Erythroblast (primary cell): ENCODE measurements around the gene NPW.

Experiments
- DNase-seq, 2 experiments: peaks; one replicate each; lab custom pipeline; 2025; lab: John Stamatoyannopoulos, UW
- GATA1 ChIP-seq: IDR thresholded peaks from 2 replicates; pipeline ENCODE4 v1.6.1; 2011; ENCODE audit warnings: low read depth, mild to moderate bottlenecking, control low read depth, low read length, moderate library complexity
- POLR2A ChIP-seq: IDR thresholded peaks from 2 replicates; pipeline ENCODE4 v1.6.1; 2011; ENCODE audit warnings: mild to moderate bottlenecking, low read length

Gene NPW

DNA sequence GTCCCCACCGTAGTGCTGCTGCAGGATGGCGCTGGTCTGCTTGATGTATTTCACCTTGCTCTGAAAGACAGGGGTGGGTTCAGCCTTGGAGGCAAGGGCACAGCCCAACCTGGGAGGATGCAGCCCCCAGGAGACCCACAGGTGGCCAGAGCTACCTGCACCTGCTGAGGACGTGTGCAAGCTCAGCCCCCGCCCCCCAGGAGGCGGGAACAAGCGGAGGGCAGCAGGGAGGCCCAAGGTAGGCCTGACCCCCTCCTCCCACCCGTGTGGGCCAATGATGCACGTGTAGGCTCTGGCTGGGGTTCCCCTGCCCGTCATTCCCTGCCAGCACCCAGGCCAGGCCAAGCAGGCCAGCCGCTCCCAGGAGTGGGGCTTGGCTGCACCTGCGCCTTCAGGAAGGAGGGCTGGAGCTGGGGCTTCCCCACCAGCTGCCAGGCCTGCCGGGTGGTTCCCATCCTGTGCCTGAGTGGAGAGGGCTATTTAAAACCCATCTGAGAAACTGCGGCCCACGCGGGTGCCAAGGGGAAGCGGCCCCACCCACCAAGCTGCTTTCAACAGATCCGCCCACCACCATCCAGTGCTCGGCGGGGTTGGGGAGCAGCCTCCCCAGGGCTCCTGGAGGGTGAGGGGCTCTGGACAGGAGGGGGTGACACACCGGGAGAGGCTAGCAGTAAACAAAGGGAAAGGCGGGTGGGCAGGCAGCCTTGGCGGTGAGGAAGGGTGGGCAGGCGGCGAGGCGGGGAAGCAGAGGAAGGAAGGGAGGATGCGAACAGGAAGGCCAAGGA is 24.3 kb downstream of the NPW start:
- DNase-seq, result no peak
- TF ChIP-seq GATA1, result no peak
- no peak for TF ChIP-seq POLR2A

DNA sequence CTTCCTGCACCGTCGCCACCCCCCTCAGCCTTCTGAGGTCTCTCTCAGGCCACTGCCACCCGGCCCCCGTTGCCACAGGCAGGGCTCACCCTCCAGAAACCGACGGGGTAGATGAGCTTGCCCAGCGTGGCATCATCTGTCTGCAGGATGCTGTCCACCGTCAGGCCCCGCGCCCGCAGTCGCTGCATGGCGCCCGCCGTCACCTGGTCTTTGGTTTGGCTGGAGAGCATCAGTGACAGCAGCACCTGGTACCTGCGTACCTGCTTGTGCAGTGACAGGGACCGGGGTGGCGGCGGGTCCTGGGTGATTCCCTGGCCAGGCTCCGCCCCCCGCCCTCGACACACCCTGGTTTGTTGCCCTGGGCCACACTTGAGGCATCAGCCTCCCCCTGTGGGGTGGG is 25.0 kb downstream of the NPW start:
- TF ChIP-seq POLR2A, result no peak
- no peak for TF ChIP-seq GATA1
- DNase-seq, result no peak

DNA sequence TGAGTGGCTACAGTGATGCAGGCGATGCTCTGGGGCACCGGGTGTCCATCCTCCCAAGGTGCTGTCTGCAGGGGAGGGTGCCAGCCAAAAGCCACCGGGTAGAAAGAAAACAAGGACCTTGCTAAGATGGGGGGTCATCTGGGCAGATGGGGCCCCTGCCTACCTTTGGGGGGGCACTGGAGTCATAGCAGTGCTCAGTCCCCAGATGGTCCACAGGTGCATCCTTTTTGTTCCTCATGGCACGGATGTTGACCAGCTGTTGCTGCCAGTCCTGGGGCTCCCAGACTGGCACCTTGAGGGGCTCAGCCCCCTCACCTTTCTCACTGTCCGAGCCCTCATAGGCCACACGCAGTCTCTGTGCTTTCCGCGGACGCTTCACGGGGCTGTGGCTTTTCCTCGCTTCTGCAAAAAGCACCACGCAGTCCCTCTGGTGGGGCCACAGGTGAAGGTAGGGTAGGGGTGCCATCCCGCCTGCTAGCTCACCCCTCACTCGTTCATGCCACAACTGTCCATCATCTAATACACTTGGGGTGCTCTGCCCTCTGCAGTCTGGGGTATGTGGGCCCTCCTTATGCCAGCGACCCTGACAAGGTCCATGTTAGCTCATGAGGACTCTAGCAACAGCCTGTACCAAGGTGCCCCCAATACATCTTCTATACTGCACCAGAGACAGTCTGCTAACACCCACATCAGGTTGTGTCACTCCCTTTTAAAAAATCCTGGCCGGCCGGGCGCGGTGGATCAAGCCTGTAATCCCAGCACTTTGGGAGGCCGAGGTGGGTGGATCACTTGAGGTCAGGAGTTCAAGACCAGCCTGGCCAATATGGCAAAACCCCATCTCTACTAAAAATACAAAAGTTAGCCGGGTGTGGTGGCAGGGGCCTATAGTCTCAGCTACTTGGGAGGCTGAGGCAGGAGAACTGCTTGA is 26.6 kb downstream of the NPW start:
- TF ChIP-seq POLR2A (no peak), GATA1 (no peak)
- DNase-seq, result no peak

DNA sequence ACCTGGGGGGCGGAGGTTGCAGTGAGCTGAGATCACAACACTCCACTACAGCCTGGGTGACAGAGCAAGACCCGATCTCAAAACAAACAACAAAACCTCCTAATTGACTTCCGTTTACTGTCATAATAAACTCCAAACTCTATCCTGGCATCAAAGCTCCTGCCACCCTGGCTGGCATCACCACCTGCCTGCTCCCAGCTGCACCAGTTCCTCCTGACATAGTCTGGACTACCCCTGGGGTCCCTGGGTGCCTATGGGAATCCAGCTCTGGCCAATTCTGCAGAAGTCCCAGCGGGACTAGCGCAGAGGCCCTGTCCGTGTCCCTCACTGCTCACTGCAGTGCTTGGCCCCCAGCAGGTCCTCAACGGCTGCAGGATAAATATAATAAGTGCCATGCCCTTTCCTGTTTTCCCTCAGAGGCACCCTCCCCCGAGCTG is 27.3 kb downstream of the NPW start:
- TF ChIP-seq POLR2A (no peak), GATA1 (no peak)
- no peak for DNase-seq

DNA sequence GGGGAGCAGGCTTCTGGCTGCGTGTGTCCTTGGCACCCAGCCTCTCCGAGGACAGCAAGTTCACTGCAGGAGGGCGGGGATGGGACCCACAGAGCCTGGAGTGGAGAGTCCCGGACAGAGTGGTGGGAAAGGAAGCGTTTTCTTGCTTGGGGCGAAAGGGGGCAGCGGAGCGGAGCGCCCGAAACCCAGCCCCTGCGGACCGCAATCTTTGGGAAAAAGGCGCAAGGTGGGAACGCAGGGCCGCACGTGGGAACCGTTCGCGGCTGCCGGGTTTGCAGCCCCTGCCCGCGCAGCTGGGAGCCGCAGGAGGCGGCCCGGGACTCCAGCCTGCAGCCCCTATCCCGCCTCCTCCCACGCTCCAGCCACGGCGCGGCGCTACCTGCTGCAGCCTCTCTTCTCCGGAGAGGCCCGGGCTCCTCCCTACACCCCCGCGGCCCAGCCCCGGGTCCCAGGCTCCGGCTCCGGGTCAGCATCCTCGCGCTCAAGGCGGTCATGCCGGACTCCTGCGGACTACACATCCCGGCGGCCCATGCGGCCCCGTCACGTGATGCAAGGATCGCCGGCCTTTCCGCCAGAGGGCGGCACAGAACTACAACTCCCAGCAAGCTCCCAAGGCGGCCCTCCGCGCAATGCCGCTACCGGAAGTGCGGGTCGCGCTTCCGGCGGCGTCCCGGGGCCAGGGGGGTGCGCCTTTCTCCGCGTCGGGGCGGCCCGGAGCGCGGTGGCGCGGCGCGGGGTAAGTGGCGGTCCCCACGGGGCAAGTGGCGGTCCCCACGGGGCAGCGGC is 27.9 kb downstream of the NPW start, which contains the start of the genes NTHL1 and TSC2:
TSS of gene NTHL1 (minus strand) at position 505 of the 786 bp plus-strand sequence. CDS start at position 494, 11 bp downstream.
TSS of gene TSC2 (plus strand) at position 656 of the 786 bp plus-strand sequence. CDS start 631 bp downstream, outside the sequence.
- DNase-seq, result peak; percentile 96 to 97
- TF ChIP-seq GATA1, result no peak
- TF ChIP-seq POLR2A, result peak; percentile 46

DNA sequence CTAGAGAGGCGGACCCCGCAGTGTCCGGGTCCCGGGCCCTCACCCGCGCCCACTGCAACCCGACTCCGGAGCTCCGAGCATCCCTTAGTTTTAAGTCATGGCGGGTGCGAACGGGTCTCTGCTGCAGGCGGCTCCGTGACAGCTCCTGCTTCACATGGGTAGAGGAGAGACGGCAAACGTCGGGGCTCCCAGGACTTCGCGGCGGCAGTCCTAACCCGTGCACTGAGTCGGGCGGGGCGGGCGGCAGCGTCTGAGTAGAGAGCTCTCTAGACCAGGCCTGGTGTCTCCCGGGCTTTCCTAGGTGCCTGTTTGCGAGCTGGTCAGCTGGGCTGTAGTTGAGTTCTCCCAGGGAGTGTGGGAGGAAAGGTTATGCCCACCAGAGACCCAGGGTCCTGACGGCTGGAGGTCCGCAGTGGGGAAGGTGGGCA is 28.5 kb downstream of the NPW start:
- TF ChIP-seq GATA1 (no peak), POLR2A (peak; percentile 34)

DNA sequence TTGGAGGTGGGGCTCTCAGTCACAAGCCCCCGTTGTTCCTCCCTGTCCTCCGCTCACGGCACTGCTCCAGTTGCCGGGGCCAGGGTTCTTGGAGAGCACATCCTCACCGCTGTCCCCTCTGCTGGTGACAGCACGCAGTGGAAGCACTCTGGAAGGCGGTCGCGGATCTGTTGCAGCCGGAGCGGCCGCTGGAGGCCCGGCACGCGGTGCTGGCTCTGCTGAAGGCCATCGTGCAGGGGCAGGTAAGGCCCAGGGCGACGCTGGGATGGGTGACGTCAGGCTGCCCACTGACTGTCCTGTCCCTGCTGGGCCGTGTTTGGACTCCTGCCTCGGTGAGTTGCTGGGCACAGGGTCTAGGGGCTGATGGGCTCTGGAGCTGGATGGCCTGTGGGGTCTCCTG is 33.6 kb downstream of the NPW start:
- no peak for DNase-seq
- TF ChIP-seq POLR2A, result no peak
- no peak for TF ChIP-seq GATA1

More for the DNA sequence above, 28.5 kb downstream of the NPW start:
- DNase-seq, result peak; percentile 67 to 73

DNA sequence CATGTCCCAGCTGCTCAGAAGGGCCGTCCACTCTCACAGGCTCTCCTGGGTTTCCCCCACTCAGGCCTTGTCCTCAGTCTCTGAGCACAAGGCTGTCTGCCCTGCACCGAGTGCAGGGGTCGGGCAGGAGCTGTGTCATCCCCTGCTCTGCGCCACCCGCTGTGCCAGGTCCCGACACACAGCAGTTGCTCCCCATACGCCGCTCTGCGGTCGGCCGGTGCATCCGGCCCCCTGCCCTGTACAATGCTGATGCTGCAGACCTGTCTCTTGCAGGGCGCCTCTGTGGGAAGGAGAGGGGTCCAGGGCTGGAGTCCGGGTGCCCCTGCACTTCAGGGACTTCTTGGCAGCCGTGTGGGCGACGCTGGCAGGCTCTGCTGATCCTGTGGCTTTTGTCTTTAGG is 34.3 kb downstream of the NPW start:
- no peak for DNase-seq
- TF ChIP-seq GATA1 (no peak), POLR2A (no peak)

DNA sequence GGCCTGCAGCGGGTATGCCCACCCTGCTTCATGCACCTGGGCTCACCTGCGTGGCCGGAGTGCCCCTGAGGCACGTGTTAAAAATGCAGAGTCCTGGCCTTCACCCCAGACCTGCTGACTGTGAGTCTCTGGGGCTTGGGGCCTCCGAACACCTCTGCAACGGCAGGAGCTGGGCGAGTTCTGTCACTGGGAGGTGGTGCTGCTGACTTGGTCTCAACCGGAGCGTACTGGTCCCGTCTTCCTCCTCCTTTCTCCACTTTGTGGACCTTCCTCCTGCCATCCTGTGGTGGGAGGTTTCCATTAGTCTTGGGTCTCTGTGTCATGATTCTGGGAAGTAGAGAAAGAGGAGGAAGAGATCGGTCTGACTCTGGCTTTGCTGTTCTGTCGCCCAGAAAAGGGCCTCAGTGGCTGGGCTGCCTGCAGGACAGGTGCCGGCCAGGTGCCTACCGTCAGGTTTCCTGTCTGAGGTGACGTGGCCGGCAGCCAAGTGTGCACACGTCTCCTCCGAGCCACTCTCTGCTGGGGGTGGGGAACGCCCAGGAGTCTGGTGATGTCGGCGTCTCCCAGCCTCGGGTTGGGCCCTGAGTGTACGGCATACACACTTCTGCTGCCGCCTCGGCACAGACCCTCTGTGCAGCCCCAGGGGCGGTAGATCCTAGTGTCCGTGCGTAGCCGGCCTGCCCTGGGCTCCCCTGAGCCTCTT is 35.1 kb downstream of the NPW start:
- no peak for TF ChIP-seq POLR2A
- TF ChIP-seq GATA1, result no peak
- DNase-seq, result no peak

DNA sequence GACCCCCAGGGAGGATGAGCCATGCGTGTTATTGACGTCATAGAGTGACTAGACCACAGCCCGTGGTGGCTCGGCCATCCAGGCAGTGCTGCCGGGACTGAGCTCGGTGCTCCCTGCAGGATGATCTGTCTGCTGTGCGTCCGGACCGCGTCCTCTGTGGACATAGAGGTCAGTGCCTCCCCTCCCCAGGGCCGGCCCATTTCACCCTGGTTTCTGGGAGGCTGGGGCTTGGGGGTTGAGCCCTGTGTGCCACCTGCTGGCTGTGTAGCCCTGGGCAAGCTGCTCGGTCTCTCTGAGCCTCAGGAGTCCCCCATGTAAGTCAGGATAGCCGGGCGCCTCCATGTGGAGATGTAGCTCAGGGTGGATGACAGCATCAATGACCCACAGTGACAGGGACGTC is 36.5 kb downstream of the NPW start:
- no peak for DNase-seq
- no peak for TF ChIP-seq GATA1

DNA sequence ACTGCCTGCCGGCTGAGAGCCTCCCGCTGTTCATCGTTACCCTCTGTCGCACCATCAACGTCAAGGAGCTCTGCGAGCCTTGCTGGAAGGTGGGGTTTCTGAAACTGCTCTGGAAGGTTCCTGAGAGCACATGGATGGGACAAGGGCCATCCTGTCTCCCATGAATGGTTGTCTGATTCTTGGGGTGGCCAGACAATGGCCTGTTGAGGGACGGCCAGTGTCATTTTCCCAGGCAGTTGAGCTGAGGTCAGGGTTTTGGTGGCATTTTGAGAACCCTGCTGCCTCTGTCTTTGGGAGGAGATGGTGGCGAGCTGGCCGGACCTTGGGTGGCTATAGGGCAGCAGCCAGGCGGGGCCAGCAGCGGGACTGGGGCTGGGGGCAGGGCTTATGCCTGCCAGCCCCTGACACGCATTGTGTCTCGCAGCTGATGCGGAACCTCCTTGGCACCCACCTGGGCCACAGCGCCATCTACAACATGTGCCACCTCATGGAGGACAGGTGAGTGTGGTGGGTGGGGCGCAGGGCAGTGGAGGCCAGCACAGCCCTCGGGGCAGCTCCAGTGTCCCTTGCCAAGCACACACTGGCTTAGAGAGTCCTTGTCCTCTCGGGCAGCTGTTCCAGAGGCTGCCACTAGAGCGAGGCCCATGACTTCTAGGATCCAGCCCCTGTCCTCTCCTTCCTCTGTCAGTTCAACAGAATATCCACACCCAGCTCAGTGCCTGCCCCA is 37.3 kb downstream of the NPW start:
- no peak for DNase-seq
- TF ChIP-seq POLR2A (no peak), GATA1 (no peak)

DNA sequence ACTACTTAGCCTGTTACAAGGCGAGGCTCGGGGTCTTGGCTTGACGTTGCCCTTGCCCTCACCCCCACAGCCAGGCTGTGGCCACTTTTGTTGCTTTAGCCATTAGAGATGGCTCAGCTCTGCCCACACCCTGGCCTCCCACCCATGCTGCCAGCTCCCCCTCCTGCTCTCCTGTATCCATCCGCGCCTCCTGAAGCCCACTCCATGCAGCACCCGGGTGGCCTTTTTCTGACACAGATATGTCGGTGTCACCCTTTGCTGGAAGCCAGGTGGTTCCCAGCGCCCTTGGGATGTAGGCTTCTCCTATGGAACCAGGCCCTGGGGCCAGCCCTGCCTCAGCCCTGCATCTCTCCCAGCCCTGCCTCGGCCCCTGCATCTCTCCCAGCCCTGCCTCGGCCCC is 37.9 kb downstream of the NPW start:
- no peak for DNase-seq
- no peak for TF ChIP-seq GATA1
- TF ChIP-seq POLR2A, result no peak

DNA sequence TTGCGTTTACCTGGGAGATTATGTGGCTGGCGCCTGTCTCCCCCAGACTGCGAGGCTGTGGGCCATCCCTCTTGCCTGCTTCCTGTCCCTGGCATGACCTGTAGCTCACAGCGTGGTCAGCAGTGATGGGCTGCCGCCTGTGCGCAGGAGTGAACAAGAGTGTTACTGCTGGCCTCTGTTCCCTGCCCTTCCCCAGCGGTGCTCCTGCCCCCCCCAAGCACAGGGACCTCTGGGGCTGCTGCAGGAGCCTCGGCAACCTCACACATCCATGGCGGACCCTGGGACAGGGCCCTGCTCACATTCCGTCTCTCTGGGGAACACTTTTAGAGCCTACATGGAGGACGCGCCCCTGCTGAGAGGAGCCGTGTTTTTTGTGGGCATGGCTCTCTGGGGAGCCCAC is 38.8 kb downstream of the NPW start:
- no peak for TF ChIP-seq POLR2A
- no peak for TF ChIP-seq GATA1
- no peak for DNase-seq
